GM12801 (cell line): ENCODE data around the gene HES7.

ENCODE experiments used
- TF ChIP-seq, protein P1 (sequence below): IDR thresholded peaks from one replicate; pipeline ENCODE4 v1.5.1; 2011; ENCODE audit warnings: control low read depth; ENCODE audit not compliant: insufficient read length; ENCODE audit errors: extremely low read depth

HES7 gene

DNA sequence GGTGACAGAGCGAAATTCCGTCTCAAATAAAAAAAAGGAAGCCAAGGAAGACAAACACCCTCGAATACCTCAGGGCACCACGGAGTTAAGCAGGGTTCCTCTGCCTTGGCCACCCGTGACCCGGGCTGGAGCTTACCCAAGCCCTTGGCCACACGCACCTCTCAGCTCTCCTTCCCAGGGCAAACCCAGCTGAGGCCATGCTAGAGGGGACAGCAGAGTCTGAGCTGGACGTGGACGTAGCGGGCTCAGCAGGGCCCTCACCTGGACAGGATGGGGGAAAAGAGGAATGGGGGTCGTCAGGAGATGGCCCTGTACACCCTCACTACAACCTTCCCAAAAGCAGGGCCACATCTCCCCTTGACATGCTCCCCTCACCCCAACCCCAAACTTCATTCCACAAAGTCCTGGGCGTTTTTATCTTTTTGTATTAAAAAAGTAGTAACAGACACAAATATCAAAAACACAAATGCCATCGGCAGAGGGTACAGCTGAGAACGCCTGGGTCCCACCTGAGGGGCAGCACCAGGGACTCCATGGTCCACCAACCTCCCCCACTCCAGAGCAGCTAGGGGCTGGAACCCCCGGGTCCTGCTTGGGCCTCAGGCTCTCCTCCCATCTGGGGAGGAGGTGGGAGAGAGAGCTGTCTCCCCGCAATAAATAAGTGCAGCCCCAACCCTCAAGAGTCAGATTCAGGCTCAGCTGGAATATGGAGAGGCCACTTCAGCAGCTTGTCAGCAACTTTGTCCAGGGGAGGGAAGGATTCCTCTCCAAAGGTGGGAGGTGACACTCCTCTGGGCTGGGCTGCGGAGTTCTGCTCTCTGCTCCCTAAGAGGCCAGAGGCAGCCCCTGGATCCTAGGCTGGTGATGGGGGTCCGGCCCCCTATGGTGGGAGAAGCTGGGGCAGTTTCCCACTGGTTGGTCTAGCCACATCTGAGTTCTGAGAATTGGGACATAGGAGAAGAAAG is 16.4 kb upstream of the HES7 start:
- TF ChIP-seq, protein P1, sequence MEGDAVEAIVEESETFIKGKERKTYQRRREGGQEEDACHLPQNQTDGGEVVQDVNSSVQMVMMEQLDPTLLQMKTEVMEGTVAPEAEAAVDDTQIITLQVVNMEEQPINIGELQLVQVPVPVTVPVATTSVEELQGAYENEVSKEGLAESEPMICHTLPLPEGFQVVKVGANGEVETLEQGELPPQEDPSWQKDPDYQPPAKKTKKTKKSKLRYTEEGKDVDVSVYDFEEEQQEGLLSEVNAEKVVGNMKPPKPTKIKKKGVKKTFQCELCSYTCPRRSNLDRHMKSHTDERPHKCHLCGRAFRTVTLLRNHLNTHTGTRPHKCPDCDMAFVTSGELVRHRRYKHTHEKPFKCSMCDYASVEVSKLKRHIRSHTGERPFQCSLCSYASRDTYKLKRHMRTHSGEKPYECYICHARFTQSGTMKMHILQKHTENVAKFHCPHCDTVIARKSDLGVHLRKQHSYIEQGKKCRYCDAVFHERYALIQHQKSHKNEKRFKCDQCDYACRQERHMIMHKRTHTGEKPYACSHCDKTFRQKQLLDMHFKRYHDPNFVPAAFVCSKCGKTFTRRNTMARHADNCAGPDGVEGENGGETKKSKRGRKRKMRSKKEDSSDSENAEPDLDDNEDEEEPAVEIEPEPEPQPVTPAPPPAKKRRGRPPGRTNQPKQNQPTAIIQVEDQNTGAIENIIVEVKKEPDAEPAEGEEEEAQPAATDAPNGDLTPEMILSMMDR: no peak

DNA sequence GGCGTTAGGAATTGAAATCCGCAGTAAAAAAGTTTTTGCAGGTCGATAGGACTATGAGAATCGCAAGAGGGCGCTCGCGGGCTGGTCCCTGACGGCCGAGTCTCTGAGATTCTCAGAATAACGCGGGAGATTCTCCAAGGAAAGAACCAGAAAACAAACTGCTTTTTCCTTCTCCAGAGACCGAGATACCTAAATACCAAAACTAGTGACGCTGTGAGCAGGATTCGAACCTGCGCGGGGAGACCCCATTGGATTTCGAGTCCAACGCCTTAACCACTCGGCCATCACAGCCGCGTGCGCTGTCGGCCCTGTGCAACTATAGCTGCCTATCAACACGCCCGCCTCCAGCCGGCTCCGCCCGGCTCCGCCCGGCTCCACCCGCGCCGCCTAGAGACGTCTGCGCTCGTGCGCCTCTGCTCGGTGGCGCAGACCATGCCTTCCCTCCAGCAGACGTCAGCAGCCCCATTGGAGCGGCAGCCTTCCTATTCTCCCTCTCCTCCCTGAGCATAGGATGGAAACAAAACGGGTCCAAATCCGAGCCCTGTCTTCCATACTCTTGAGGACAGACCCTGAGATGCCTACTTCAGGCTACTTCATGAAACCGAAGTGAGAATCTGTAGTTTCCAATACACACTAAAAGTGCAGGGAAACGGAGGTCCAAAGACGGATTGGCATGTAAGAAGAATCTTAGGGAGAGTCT is 14.9 kb upstream of the HES7 start:
- TF ChIP-seq, protein P1: peak; percentile 49

DNA sequence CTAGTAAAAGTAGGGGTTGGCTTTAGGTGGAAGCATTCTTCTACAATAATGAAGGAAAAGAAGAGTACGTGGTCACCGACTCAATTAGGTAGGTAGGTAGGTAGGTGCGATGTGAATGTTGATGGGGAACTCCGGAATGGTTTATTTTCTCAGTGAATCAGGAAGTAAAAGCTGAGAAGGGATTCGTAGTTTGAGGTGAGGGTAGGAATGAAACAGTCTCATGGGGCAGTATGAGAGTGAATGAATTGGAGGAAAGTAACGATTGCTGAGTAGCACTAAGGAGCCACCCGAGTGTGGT is 14.4 kb upstream of the HES7 start:
- TF ChIP-seq, protein P1: no peak

DNA sequence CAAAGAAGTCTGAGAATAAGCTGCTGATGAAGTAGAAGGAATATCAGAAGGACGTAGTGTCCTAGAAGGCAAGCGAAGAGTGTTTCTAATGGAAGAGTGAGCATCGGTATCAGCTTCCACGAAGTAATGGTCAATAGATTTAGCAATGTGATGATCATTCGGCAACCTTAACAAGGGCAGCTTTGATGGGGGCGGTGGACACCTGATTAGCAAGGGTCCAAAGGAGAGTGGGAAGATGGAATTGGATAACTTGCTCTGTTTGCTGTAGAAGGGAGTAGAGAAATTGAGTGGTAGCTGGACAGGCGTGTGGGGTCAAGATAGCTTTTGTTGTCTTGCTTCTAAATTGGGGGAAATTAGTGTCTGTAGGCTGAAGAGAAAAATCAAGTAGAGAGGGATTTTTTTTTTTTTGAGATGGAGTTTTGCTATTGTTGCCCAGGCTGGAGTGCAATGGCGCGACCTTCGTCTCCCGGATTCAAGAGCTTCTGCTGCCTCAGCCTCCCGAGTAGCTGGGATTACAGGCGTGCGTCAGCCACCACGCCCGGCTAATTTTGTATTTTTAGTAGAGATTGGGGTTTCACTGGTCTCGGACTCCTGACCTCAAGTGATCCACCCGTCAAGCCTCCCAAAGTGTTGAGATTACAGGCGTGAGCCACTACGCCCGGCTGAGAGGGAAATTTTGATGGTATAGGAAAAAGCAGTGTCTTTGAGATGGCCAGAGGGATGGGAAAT is 13.9 kb upstream of the HES7 start:
- TF ChIP-seq, protein P1: no peak

DNA sequence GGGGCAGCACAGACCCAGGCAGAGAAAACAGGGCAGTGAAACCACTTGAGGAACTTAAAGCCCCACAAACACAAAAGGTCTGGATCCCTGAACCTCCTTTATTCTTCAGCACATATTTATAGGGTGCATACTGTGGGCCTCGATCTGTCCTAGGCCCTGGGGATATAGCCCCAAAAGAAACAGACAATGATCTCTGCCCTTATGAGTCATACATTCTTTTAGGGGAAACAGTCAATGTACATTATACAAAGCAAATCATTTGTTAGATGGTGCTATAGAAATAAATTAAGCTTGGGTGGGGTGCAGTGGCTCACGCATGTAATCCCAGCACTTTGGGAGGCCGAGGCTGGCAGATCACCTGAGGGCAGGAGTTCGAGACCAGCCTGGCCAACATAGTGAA is 10.0 kb upstream of the HES7 start:
- TF ChIP-seq, protein P1: no peak

DNA sequence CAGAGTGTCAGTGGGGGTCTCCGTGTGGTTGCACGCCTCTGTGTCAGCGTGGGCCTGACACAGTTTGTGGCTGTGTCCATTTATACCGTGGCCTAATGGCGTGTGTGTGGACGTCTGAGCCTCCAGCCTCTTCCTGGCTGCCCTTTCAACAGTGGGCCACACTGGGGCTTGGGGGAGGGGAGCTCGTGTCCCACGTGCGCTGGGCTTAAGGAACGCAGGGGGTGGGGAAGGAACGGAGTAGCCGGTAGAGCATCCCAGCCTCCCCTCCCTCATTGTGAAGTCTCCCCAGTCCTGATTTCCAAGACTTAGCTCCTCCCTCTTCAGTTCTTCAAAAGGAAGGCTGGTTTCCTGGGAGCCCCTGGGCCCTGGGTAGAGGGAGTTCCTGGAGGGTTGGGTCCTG is 9.5 kb upstream of the HES7 start:
- TF ChIP-seq, protein P1: no peak

DNA sequence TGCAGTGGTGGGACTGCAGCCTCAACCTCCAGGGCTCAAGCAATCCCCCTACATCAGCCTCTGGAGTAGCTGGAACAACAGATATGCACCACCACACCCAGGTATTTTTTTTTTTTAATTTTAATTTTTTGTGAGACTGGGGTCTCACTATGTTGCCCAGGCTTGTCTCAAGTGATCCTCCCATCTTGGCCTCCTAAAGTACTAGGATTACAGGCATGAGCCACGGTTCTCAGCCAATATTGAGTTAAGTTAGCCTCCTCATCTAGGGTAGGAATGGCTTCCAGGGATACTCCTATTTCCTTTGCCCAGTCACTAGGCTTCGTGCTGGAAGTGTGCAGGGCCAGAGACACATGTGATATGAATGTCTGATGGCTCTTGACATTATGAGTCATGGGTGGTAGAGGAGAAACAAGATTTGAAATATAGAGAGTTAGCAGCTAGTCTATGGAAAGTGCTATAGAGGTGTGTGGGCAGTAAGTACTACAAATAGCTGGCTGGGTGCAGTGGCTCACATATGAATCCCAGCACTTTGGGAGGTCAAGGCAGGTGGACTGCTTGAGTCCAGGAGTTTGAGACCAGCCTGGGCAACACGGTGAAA is 8.0 kb upstream of the HES7 start:
- TF ChIP-seq, protein P1: no peak
